Measurements from ENCODE around the gene TMEM63C. TPM values are rescaled to one million over a fixed set of nuclear protein-coding genes. Genes with fewer than 3 reads are reported as not detected.

The TMEM63C gene
- total and polyA plus RNA-seq, 2 donors (not counting 3 experiments of a cell fraction or from before 2014, with no cell fraction given), result not detected

GRCh38 chr14:77213679-77214016, 32.0 kb downstream of the TMEM63C start:
- CTCF ChIA-PET, result interaction anchor here (0.6 to 3.8 kb wide), 15 partner anchors 9 to 341 kb away, joined by 3 to 32 read pairs (median 5); no protein-coding TSS in a partner anchor
- intact Hi-C loops (cut with micrococcal nuclease), result loop anchor here (2.0 kb wide), 1 partner anchor 61 kb away; no protein-coding TSS in a partner anchor
- BruUV-seq (replicated peaks), result no TSS peak

More at GRCh38 chr14:77213679-77214016, 32.0 kb downstream of the TMEM63C start:
- Histone ChIP-seq H3K36me3 (ENCODE audit: control insufficient read depth in 2 of 2, extremely low read depth in 1 of 2, insufficient read depth in 2 of 2, low read length in 2 of 2) (no peaks in the 10 kb centered on the region), H3K4me3 (replicated peaks in 1 of 3; ENCODE audit: insufficient read depth in 1 of 3, low read depth in 1 of 3, low read length in 3 of 3) (no peak overlapping the region), H3K27me3 (ENCODE audit: control insufficient read depth in 2 of 2, insufficient read depth in 2 of 2, low read length in 2 of 2) (peaks cover 0 to 2% of the 10 kb centered on the region in 2 experiments), H3K9ac (replicated peaks; ENCODE audit: extremely low read depth, insufficient read depth, low read length) (no peak overlapping the region), H4K20me1 (replicated peaks; ENCODE audit: control insufficient read depth, extremely low read depth, insufficient read depth, low read length) (no peaks in the 10 kb centered on the region), H2AFZ (ENCODE audit: low read depth, low read length) (no peak overlapping the region), H3K4me2 (ENCODE audit: insufficient read depth, low read length) (no peak overlapping the region), H3K9me3 (replicated peaks; ENCODE audit: control insufficient read depth, insufficient read depth, low read length) (no peaks in the 10 kb centered on the region), H3K9me1 (replicated peaks; ENCODE audit: control insufficient read depth, extremely low read depth, insufficient read depth, low read length) (no peaks in the 10 kb centered on the region), H3K79me2 (ENCODE audit: control insufficient read depth, insufficient read depth, low read length) (no peaks in the 10 kb centered on the region), H3K4me1 (ENCODE audit: control insufficient read depth, extremely low read depth, insufficient read depth, low read length) (no peaks in the 10 kb centered on the region), H3K27ac (ENCODE audit: insufficient read depth, low read depth, low read length) (no peak overlapping the region)
- POLR2A ChIA-PET, result no interaction called here
- TF ChIP-seq MYC (IDR thresholded peaks at IDR 0.05; ENCODE audit: low read depth, low read length) (no peak), JUN (IDR thresholded peaks at IDR 0.05; ENCODE audit: borderline replicate concordance, insufficient read depth, insufficient read length, low read depth) (no peak), CTCF (IDR thresholded peaks at IDR 0.05; ENCODE audit: extremely low read depth in 1 of 2, insufficient read depth in 1 of 2, low read depth in 1 of 2, low read length in 2 of 2) (no peak), GATA2 (IDR thresholded peaks at IDR 0.05; ENCODE audit: insufficient read depth, insufficient read length, low read depth, low read length) (no peak), EZH2 (IDR thresholded peaks at IDR 0.05; ENCODE audit: borderline replicate concordance, low read depth, low read length, severe bottlenecking) (no peak), MAX (IDR thresholded peaks at IDR 0.05; ENCODE audit: insufficient read depth, insufficient read length) (no peak), POLR2A (IDR thresholded peaks at IDR 0.05; ENCODE audit: low read depth, low read length) (no peak), POLR2AphosphoS5 (IDR thresholded peaks at IDR 0.05; ENCODE audit: insufficient read depth, low read depth, low read length) (no peak), FOS (IDR thresholded peaks at IDR 0.05; ENCODE audit: borderline replicate concordance, insufficient read depth, low read length) (no peak)
- FAIRE-seq (no peak), DNase-seq (ENCODE audit: low read depth, low spot score) (no peak)
- dilution Hi-C loops (cut with MboI; ENCODE audit: extremely low pct_ligation_motif_present, low sequenced_read_pairs), result no loop called here
